Erythroblast (primary cell): ENCODE results near the gene KCNT1.

ENCODE experiments used
- GATA1 ChIP-seq: IDR thresholded peaks from 2 replicates; pipeline ENCODE4 v1.6.1; 2011; ENCODE audit warnings: low read depth, mild to moderate bottlenecking, control low read depth, low read length, moderate library complexity
- POLR2A ChIP-seq: IDR thresholded peaks from 2 replicates; pipeline ENCODE4 v1.6.1; 2011; ENCODE audit warnings: mild to moderate bottlenecking, low read length

DNA sequence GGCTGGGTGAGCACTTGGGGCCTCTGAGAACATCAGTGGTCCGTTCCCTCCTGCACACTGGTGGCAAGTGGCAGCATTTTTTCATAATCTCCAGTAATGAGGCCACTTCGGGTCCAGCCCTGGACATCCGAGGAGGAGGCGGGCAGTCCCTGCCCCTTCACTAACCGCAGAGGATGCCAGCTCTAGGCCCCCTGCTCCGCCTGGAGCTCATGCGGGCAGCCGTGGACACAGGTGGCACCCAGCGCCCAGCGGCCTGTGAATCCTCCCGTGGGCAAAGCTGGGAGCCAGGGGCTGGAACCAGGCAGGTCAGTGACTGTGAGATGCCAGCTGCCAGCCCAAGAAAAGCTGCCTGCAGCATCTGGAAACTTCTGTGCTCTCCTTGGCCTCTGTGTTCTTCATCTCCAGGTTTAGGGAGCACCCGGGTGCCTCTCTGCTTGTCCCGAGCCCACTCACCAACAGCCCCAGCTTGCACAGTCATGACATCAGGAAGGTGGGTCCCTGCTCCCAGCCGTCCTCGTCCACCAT lies 92.4 kb downstream of the KCNT1 start:
- TF ChIP-seq POLR2A (no peak), GATA1 (no peak)
